ENCODE measurements around the gene GALNT9.
"Not testable (repeated sequence)": the region's sequence is repeated elsewhere in the genome, so short reads cannot be mapped to it uniquely, and the experiment has no call there.

The GALNT9 gene

GRCh38 chr12:132199526-132200319 is 129.7 kb downstream of the GALNT9 start:
- no peak for DNase-seq (ENCODE audit: low read depth in 2 of 2)

- DNase-seq (ENCODE audit: low read depth in 2 of 2) = no peak
Observed at GRCh38 chr12:132199101-132199500, 130.3 kb downstream of the GALNT9 start.

- DNase-seq (ENCODE audit: low read depth in 2 of 2) = no peak
Observed at GRCh38 chr12:132197581-132198354, 131.6 kb downstream of the GALNT9 start.

- no peak for DNase-seq (ENCODE audit: low read depth in 2 of 2)
Observed at GRCh38 chr12:132196873-132197390, 132.5 kb downstream of the GALNT9 start.

- DNase-seq (ENCODE audit: low read depth in 2 of 2) = no peak
Observed at GRCh38 chr12:132196038-132196872, 133.1 kb downstream of the GALNT9 start.

GRCh38 chr12:132195242-132195641 is 134.1 kb downstream of the GALNT9 start:
- DNase-seq (ENCODE audit: low read depth in 2 of 2) = not testable (repeated sequence)

- no peak for DNase-seq (ENCODE audit: low read depth in 2 of 2)
Observed at GRCh38 chr12:132194556-132194955, 134.8 kb downstream of the GALNT9 start.

- DNase-seq (ENCODE audit: low read depth in 2 of 2) = no peak
Observed at GRCh38 chr12:132194056-132194455, 135.3 kb downstream of the GALNT9 start.

- no peak for DNase-seq (ENCODE audit: low read depth in 2 of 2)
Observed at GRCh38 chr12:132191715-132192553, 137.5 kb downstream of the GALNT9 start.

- DNase-seq (ENCODE audit: low read depth in 2 of 2) = no peak
Observed at GRCh38 chr12:132190834-132191500, 138.4 kb downstream of the GALNT9 start.

- DNase-seq (ENCODE audit: low read depth in 2 of 2) = no peak
Observed at GRCh38 chr12:132190012-132190755, 139.2 kb downstream of the GALNT9 start.

- peak; percentile 84 to 91 for DNase-seq (ENCODE audit: low read depth in 2 of 2)
Observed at GRCh38 chr12:132189378-132190011, 139.9 kb downstream of the GALNT9 start.

GRCh38 chr12:132188916-132189325 is 140.5 kb downstream of the GALNT9 start:
- DNase-seq (ENCODE audit: low read depth in 2 of 2) = no peak

GRCh38 chr12:132188451-132188901 is 140.9 kb downstream of the GALNT9 start:
- no peak for DNase-seq (ENCODE audit: low read depth in 2 of 2)

- no peak for DNase-seq (ENCODE audit: low read depth in 2 of 2)
Observed at GRCh38 chr12:132187646-132188450, 141.5 kb downstream of the GALNT9 start.

- no peak for DNase-seq (ENCODE audit: low read depth in 2 of 2)
Observed at GRCh38 chr12:132186857-132187620, 142.3 kb downstream of the GALNT9 start.

GRCh38 chr12:132186208-132186856 is 143.1 kb downstream of the GALNT9 start:
- DNase-seq (ENCODE audit: low read depth in 2 of 2) = no peak

Data from stimulated activated CD4-positive, alpha-beta T cell treated with anti-CD3 and anti-CD28 coated beads, Interleukin-15, amount 100 ng/mL, for 48 hours (primary cell).